Heart left ventricle (tissue), 16 donors: ENCODE results near the gene SDHB. TPM values are rescaled to one million over a fixed set of nuclear protein-coding genes. Genes with fewer than 3 reads are reported as not detected.

ENCODE experiments used
- ATAC-seq, 4 donors: fragments of 200-7000 bp; cut with Tn5 transposase; one replicate each; pipeline ENCODE4 v1.9.1; 2020 to 2022; ENCODE audit warnings: moderate library complexity in 4 of 4, mild to moderate bottlenecking in 3 of 4, moderate number of reproducible peaks in 1 of 4
- DNase-seq, 5 donors: peaks; one replicate each; pipeline ENCODE4 v3.0.0-alpha.2; 2020
- H3K27ac ChIP-seq, 12 donors: fragments of 200-600 bp; sonication (generic) in 4 of 12; one replicate each; pipeline versions ENCODE4 v1.5.0 to v1.8.0; 2016 to 2022; ENCODE audit warnings: mild to moderate bottlenecking in 2 of 12
- H3K27me3 ChIP-seq, 9 donors: fragments of 200-600 bp; sonication (generic) in 2 of 9; one replicate each; pipeline versions ENCODE4 v1.5.1 to v1.8.0; 2016 to 2022; ENCODE audit warnings: mild to moderate bottlenecking in 3 of 9
- H3K36me3 ChIP-seq, 9 donors: fragments of 200-600 bp; sonication (generic) in 2 of 9; one replicate each; pipeline versions ENCODE4 v1.5.0 to v1.8.0; 2018 to 2022; ENCODE audit warnings: mild to moderate bottlenecking in 2 of 9
- H3K4me1 ChIP-seq, 12 donors: fragments of 200-600 bp; sonication (generic) in 4 of 12; one replicate each; pipeline versions ENCODE4 v1.5.0 to v1.8.0; 2016 to 2022; ENCODE audit warnings: mild to moderate bottlenecking in 3 of 12
- H3K4me3 ChIP-seq, 12 donors: fragments of 200-600 bp; sonication (generic) in 4 of 12; one replicate each; pipeline versions ENCODE4 v1.5.0 to v1.8.0; 2017 to 2022; ENCODE audit warnings: mild to moderate bottlenecking in 9 of 12, moderate library complexity in 4 of 12
- H3K9me3 ChIP-seq, 12 donors: fragments of 200-600 bp; sonication (generic) in 4 of 12; one replicate each; pipeline versions ENCODE4 v1.5.0 to v1.8.0; 2016 to 2022; ENCODE audit warnings: mild to moderate bottlenecking in 1 of 12
- POLR2A ChIP-seq, 2 donors: fragments of 450-650 bp; IDR thresholded peaks; one replicate each; pipeline ENCODE4 v1.6.1; 2017; ENCODE audit warnings: antibody characterized with exemption in 2 of 2, mild to moderate bottlenecking in 2 of 2, moderate library complexity in 2 of 2
- WGBS, 4 donors: extraction: QIAGEN DNeasy Blood & Tissue Kit in 2 of 4; methylation state at CpG; one replicate each; pipeline versions ENCODE4 v1.1.5 to v1.1.7; 2013 to 2018; 5-methylcytosine and 5-hydroxymethylcytosine counted together
- intact Hi-C, 10 donors: fragments of 100-400 bp; cut with DNase I; formaldehyde crosslinking; loops; one replicate each; pipeline versions ENCODE4 v1.11.1 to v1.14.2; 2022
- polyA plus RNA-seq, 2 donors: library from polyadenylated mRNA; stranded (reverse); fragments of 200-250 nt; gene quantifications; one replicate each; pipeline ENCODE4 v1.2.3, GENCODE V29; 2013
- total RNA-seq, 9 donors: library from RNA; depleted of rRNA in 2 of 9; stranded (reverse); fragments of >200 nt in 2 of 9; fragmentation: NEBNext Ultra II Directional in 3 of 9; extraction: Animal tissue kit (Norgen Biotek cat#: 25700) in 3 of 9; gene quantifications; one replicate each; pipeline versions ENCODE4 v1.1.0 to v1.2.4, GENCODE V29; 2016 to 2023
- TF ChIP-seq, protein P1 (sequence below), 12 donors: fragments of 200-600 bp; sonication (generic) in 4 of 12; IDR thresholded peaks; one replicate each; pipeline versions ENCODE4 v1.5.0 to v1.8.0; 2018 to 2022; ENCODE audit warnings: antibody characterized with exemption in 12 of 12, mild to moderate bottlenecking in 5 of 12
- donor health status: ischemic (EF 13 %, LVEDD 7.1; RV severe dilation, severe dysfunction).
- donor health status: healthy with polysubstance abuse.
- donor health status: DM: no; HTN: yes; CAD: no.
- donor health status: DM: no; HTN: no; CAD: no.
- donor health status: ischemic (EF 25% LVEDD 6.9; RV normal size, moderate dysfunction).
- donor health status: ischemic (EF 25% LVEDD 5.7; RV mildly dilated, moderate dysfunction).
- donor health status: healthy.
- donor health status: DM: yes; HTN: yes; CAD: no.
- donor health status: ischemic (EF 35%, LVEDD 5.7; RV mildly dilated, moderate dysfunction).
- donor health status: nonischemic (EF 11% LVEDD 7.7; RV severe dilation, severe dysfunction).
- donor health status: DM: yes; HTN: yes; CAD: no.
- donor health status: PGD.
- donor health status: ischemic (EF 29% LVEDD 5.4; RV normal size, mild dysfunction).
- donor health status: nonischemic (EF 23%, LVEDD 6.1; RV moderate dilation, normal function).

The SDHB gene
- total and polyA plus RNA-seq, 11 donors = 174 to 617 (median 341) TPM

DNA sequence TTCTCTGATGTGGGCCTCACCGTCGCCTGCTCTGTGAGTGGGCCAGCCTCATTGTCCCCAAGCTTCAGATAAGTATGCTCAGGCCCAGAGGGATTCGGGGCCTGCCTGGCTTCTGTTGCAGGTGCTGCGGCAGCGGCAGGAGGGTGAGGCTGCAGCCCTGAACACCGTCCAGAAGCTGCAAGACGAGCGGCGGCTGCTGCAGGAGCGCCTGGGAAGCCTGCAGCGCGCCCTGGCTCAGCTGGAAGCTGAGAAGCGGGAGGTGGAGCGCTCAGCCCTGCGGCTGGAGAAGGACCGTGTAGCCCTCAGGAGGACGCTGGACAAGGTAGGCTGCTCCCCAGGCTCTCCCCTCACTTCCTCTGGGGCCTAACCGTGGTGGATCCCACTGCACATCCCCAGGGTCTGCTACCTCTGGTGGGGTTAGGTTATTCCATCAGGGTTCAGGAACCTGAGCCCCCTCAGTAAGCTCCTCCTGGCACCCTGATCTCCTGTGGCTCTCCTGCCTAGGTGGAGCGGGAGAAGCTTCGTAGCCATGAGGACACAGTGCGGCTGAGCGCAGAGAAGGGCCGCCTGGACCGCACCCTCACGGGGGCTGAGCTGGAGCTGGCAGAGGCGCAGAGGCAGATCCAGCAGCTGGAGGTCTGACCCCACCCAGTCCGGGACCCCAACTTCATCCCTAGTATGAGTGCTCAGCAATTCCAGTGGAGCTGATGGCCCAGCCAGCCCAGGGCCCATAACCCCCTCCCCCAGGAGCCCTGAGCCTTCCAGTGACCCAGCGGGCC lies 83.5 kb downstream of the SDHB start:
- ATAC-seq (no peak), DNase-seq (no peak)
- TF ChIP-seq, protein P1, sequence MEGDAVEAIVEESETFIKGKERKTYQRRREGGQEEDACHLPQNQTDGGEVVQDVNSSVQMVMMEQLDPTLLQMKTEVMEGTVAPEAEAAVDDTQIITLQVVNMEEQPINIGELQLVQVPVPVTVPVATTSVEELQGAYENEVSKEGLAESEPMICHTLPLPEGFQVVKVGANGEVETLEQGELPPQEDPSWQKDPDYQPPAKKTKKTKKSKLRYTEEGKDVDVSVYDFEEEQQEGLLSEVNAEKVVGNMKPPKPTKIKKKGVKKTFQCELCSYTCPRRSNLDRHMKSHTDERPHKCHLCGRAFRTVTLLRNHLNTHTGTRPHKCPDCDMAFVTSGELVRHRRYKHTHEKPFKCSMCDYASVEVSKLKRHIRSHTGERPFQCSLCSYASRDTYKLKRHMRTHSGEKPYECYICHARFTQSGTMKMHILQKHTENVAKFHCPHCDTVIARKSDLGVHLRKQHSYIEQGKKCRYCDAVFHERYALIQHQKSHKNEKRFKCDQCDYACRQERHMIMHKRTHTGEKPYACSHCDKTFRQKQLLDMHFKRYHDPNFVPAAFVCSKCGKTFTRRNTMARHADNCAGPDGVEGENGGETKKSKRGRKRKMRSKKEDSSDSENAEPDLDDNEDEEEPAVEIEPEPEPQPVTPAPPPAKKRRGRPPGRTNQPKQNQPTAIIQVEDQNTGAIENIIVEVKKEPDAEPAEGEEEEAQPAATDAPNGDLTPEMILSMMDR (IDR thresholded peaks at IDR 0.05) = no peak
- TF ChIP-seq POLR2A (IDR thresholded peaks at IDR 0.05) = no peak
- Histone ChIP-seq H3K4me3 (no peak overlapping the region), H3K4me1 (peaks cover 0 to 19% (median 10%) of the 10 kb centered on the region in 12 donors), H3K36me3 (peaks cover 0 to 29% (median 10%) of the 10 kb centered on the region in 9 donors), H3K27ac (no peak overlapping the region), H3K27me3 (no peaks in the 10 kb centered on the region), H3K9me3 (no peaks in the 10 kb centered on the region)
- intact Hi-C loops = no loop called here
- WGBS, 4 donors = 89 to 98% (median 94%) methylated on average over 20 to 28 of the region's 28 CpGs

DNA sequence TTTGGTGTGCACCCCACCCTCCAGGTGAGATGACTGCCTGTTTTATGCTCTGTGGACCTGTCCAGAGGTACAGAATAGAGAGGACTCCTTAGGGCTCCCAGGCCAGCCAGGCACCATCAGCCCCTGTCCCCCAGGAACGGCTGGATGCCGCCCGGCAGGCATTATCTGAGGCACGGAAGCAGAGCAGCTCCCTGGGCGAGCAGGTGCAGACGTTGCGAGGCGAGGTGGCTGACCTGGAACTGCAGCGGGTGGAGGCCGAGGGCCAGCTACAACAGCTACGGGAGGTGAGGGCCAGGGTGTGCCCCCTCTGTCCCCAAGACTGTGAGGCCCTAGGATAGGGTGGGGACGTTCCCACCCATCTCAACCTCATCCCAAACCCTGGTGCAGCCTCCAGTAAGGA lies 84.2 kb downstream of the SDHB start:
- H3K36me3 ChIP-seq = peaks cover 0 to 32% (median 10%) of the 10 kb centered on the region in 9 donors
- H3K27ac ChIP-seq = no peak overlapping the region
- ATAC-seq (no peak), DNase-seq (no peak)
- TF ChIP-seq, protein P1 (IDR thresholded peaks at IDR 0.05) = no peak
- TF ChIP-seq POLR2A (IDR thresholded peaks at IDR 0.05) = no peak
- intact Hi-C loops = loop anchor here in 2 of 10 donors (5.0 to 10.0 kb wide), 2 partner anchors 43 to 45 kb away; partner anchors contain the start of gene ATP13A2 (in 2 of the 2)
- H3K4me1 ChIP-seq = peaks cover 0 to 16% (median 10%) of the 10 kb centered on the region in 12 donors
- no peaks in the 10 kb centered on the region for H3K27me3 ChIP-seq
- WGBS, 4 donors = 95 to 97% (median 96%) methylated on average over 11 to 12 of the region's 12 CpGs
- H3K4me3 ChIP-seq = no peak overlapping the region
- H3K9me3 ChIP-seq = no peaks in the 10 kb centered on the region

DNA sequence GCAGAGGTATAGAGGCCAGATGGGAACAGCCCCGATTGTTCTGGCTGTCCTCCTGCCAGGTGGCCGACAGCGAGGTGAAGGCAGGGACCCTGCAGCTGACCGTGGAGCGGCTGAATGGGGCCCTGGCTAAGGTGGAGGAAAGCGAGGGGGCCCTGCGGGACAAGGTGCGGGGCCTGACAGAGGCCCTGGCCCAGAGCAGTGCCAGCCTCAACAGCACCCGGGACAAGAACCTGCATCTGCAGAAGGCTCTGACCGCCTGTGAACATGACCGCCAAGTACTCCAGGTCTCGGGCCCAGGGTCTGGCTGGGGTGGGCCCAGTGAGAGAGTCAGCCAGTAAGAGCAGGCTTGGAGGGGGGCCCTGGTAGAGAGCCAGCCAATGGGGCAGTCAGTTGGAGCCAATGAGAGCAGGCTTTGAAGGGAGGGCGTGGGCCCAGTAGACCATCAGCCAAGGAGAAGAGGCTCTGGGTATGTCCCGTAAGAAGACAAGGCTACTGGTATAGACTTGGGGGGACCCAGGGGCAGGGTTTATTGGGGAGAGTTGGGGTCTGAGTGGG lies 84.7 kb downstream of the SDHB start:
- peaks cover 0 to 32% (median 10%) of the 10 kb centered on the region in 9 donors for H3K36me3 ChIP-seq
- no peak for ATAC-seq

More for the DNA sequence above, 84.7 kb downstream of the SDHB start:
- H3K4me1 ChIP-seq = peaks cover 0 to 16% (median 10%) of the 10 kb centered on the region in 12 donors
- no peak for TF ChIP-seq POLR2A (IDR thresholded peaks at IDR 0.05)
- TF ChIP-seq, protein P1 (IDR thresholded peaks at IDR 0.05) = no peak
- DNase-seq = no peak
- H3K27me3 ChIP-seq = no peaks in the 10 kb centered on the region
- intact Hi-C loops = loop anchor here in 2 of 10 donors (5.0 to 10.0 kb wide), 2 partner anchors 43 to 46 kb away; partner anchors contain the start of gene ATP13A2 (in 2 of the 2)
- 88 to 90% (median 89%) methylated on average over 14 of the region's 14 CpGs for WGBS, 4 donors
- H3K9me3 ChIP-seq = no peaks in the 10 kb centered on the region
- H3K4me3 ChIP-seq = no peak overlapping the region
- H3K27ac ChIP-seq = no peak overlapping the region

Other genes with a start within 250 kb of the SDHB start
- gene RNU1-2, start 158.1 kb downstream of the SDHB start, total RNA-seq = 1,000 to 10,000 TPM in 6 of 9 donors, 100 to 1,000 TPM in 1, not detected in 2; 364 to 3,776 (median 2,470) TPM
- gene RNU1-2, start 158.1 kb downstream of the SDHB start, polyA plus RNA-seq = not detected
- 10 to 100 TPM in 3 of 9 donors, 1 to 10 TPM in 6; 3.9 to 12.5 (median 6.7) TPM for gene CROCC, start 132.1 kb downstream of the SDHB start, total RNA-seq
- 10 to 100 TPM in 1 of 2 donors, 1 to 10 TPM in 1; 7.6 to 17.0 TPM for gene CROCC, start 132.1 kb downstream of the SDHB start, polyA plus RNA-seq
- 10 to 100 TPM in 2 of 9 donors, 1 to 10 TPM in 7; 1.2 to 13.0 (median 2.3) TPM for gene MFAP2, start 73.4 kb downstream of the SDHB start, total RNA-seq
- 1 to 10 TPM; 1.4 to 8.7 TPM for gene MFAP2, start 73.4 kb downstream of the SDHB start, polyA plus RNA-seq
- 10 to 100 TPM in 8 of 9 donors, 1 to 10 TPM in 1; 7.3 to 37.2 (median 15.6) TPM for gene ATP13A2, start 42.1 kb downstream of the SDHB start, total RNA-seq
- 10 to 100 TPM in 1 of 2 donors, 1 to 10 TPM in 1; 7.6 to 27.5 TPM for gene ATP13A2, start 42.1 kb downstream of the SDHB start, polyA plus RNA-seq
- gene PADI2, start 65.4 kb upstream of the SDHB start, total RNA-seq = 1 to 10 TPM in 1 of 9 donors, under 1 TPM in 8; 0.12 to 2.0 (median 0.69) TPM
- gene PADI2, start 65.4 kb upstream of the SDHB start, polyA plus RNA-seq = under 1 TPM; 0.08 to 0.10 TPM
- not detected for gene PADI1, start 151.1 kb upstream of the SDHB start, total RNA-seq
- under 1 TPM in 1 of 2 donors, not detected in 1; 0.04 TPM for gene PADI1, start 151.1 kb upstream of the SDHB start, polyA plus RNA-seq
- not detected for gene PADI3, start 195.1 kb upstream of the SDHB start, total RNA-seq
- gene PADI3, start 195.1 kb upstream of the SDHB start, polyA plus RNA-seq = not detected